OCI-LY3 (cell line): ENCODE measurements around the gene ADAT2.

ENCODE experiments used
- CTCF ChIP-seq: fragments of 200-600, 300-600 bp; sonication (generic); IDR thresholded peaks from 2 replicates; pipeline ENCODE4 v1.5.1; 2014; ENCODE audit warnings: antibody characterized with exemption, low read length, low read depth
- EZH2phosphoT487 ChIP-seq: fragments of 200-600 bp; shearing (Covaris generic); IDR thresholded peaks from 2 replicates; pipeline ENCODE4 v1.6.1; 2018; ENCODE audit warnings: antibody characterized with exemption, mixed run types, low read depth

GRCh38 chr6:143432588-143432987 is 17.9 kb downstream of the ADAT2 start:
- TF ChIP-seq CTCF, result no peak
- TF ChIP-seq EZH2phosphoT487, result no peak
